Erythroblast (primary cell): Measurements from ENCODE around the gene TMEM134.

Experiments
- GATA1 ChIP-seq: IDR thresholded peaks from 2 replicates; pipeline ENCODE4 v1.6.1; 2011; ENCODE audit warnings: low read depth, mild to moderate bottlenecking, control low read depth, low read length, moderate library complexity
- POLR2A ChIP-seq: IDR thresholded peaks from 2 replicates; pipeline ENCODE4 v1.6.1; 2011; ENCODE audit warnings: mild to moderate bottlenecking, low read length

DNA sequence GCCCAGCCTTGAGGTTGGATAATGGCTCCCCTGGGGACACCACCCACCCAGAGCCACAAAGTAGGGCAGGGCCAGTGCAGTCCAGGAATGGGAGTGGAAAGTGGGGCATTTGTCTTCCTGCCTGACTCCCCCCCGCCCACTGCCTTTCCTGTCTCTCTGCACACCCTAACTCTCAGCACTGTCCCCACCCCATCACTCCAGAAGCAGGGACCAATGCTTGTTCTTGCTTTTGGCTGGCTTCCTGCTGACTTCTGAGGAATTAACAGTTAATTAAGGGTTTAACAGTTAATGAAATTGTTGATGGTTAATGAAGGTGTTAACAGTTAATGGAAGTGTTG lies 31.4 kb upstream of the TMEM134 start:
- TF ChIP-seq POLR2A = no peak
- no peak for TF ChIP-seq GATA1
